ENCODE data around the gene DNAJA1.
A peak's percentile ranks its signal among the peaks of the same experiment; 100 is the strongest.
"Not testable (repeated sequence)": the region's sequence is repeated elsewhere in the genome, so short reads cannot be mapped to it uniquely, and the experiment has no call there.

The DNAJA1 gene

DNA sequence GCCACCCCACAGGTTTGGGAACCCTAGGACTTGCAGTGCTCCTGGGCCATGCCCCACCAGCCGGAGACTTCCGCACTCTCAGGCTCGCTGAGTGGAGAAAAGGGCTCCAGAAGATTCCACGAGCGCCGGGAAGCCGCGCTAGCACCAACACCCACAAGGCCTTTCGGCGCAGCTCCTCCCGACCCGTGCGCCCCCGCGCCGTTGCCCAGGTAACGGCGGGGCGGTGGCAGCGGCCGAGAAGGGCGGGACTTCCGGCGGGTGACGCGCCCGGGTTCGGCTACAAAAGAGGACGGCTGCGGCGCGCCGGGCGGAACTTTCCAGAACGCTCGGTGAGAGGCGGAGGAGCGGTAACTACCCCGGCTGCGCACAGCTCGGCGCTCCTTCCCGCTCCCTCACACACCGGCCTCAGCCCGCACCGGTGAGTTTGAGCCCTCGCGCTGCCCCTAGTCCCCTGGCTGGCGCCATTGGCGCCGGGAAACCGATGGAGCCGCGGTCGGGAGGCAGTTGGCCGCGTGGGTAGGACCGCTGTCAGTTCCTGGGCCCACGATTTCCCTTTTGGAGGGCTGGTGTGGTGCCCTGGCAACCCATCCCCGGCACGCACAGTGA, at the start of gene DNAJA1:
DNAJA1 (plus strand) TSS at position 308 of the 606 bp plus-strand sequence. CDS start 1,212 bp downstream, outside the sequence.
- peak; percentile 95 to 97 for DNase-seq

- no peak for DNase-seq
Observed at GRCh38 chr9:32978051-32978450, 47.0 kb upstream of the DNAJA1 start.

DNA sequence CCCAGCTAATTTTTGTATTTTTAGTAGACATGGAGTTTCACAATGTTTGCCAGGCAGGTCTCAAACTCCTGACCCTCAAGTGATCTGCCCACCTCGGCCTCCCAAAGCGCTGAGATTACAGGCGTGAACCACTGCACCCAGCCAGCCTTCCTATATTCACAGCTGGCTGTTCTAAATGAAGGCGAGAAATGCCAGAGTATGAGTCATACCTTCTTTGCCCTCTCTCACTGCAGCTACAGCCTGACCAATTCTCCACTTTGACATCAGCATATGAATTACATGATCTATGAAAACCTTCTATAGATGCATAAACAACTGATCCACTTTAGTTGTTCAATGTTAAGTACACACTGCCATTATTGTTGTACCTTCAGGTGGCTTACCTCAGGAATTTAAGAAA, 38.1 kb upstream of the DNAJA1 start:
- no peak for DNase-seq

GRCh38 chr9:32989660-32990059, 35.4 kb upstream of the DNAJA1 start:
- DNase-seq, result no peak

- DNase-seq, result no peak
Observed at GRCh38 chr9:32991897-32992594, 33.0 kb upstream of the DNAJA1 start.

GRCh38 chr9:32992595-32993238, 32.4 kb upstream of the DNAJA1 start:
- no peak for DNase-seq

DNA sequence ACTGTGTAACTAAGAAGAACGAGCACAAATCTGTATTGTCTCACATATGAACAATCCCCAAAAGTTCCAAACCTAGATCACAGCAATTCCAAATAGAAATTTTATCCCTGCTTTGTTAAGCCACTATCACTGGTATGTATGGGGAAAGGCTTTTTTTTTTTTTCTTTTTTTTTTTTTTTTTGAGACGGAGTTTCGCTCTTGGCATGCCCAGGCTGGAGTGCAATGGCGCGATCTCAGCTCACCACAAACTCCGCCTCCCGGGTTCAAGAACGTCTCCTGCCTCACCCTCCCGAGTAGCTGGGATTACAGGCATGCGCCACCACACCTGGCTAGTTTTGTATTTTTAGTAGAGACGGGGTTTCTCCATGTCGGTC, 24.4 kb upstream of the DNAJA1 start:
- not testable (repeated sequence) for DNase-seq

DNA sequence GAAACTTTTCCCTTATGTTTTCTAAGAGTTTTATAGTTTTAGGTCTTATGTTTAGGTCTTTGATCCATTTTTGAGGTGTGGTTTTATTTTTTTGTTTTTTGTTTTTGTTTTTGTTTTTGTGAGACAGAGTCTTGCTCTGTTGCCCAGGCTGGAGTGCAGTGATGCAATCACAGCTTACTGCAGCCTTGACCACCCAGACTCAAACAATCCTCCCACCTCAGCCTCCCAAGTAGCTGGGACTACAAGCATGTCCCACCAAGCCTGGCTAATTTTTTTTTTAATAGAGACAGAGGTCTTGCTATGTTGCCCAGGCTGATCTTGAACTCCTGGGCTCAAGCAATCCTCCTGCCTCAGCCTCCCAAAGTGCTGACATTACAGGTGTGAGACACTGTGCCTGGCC, 19.7 kb upstream of the DNAJA1 start:
- DNase-seq, result not testable (repeated sequence)

GRCh38 chr9:33007755-33008154, 17.3 kb upstream of the DNAJA1 start:
- no peak for DNase-seq

DNA sequence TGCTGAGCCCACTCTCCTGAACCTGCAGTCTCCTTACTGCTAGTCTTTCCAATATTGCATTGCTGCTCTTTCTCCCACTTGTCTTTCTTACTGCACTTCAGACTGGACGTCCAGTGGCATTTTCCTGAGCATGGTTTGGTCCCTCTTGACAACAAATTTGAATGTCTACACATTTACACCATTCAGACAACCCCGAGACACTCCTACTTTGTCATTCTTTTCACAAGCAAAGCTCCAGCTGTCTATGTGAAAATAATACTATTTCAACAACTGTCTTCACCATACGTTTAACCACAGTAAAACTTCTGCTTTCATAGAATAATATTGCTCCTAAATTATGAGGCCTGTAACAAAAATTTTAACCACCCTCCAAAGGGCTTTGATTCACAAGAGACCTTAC, 13.2 kb upstream of the DNAJA1 start:
- no peak for DNase-seq

GRCh38 chr9:33012328-33013069, 12.6 kb upstream of the DNAJA1 start:
- DNase-seq, result no peak

- no peak for DNase-seq
Observed at GRCh38 chr9:33013962-33014664, 11.0 kb upstream of the DNAJA1 start.

DNA sequence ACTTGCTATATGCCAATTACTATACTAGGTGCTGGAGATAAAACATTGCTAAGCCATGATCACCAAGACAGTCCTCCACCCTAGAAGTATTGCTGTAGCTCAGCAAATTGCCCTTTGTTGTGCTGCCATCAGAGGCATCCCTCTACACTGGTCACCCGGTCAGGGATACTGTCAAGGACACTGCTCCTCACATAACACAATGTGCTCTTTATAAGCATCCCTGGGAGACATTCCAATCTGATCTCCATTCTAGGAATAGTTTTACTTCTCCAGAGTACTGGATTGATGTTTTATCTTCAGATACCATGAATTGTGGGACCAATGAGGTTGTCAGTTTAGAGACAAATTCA, 10.4 kb upstream of the DNAJA1 start:
- DNase-seq, result no peak

- no peak for DNase-seq
Observed at GRCh38 chr9:33017283-33018041, 7.6 kb upstream of the DNAJA1 start.

GRCh38 chr9:33019797-33020196, 5.3 kb upstream of the DNAJA1 start:
- no peak for DNase-seq

DNA sequence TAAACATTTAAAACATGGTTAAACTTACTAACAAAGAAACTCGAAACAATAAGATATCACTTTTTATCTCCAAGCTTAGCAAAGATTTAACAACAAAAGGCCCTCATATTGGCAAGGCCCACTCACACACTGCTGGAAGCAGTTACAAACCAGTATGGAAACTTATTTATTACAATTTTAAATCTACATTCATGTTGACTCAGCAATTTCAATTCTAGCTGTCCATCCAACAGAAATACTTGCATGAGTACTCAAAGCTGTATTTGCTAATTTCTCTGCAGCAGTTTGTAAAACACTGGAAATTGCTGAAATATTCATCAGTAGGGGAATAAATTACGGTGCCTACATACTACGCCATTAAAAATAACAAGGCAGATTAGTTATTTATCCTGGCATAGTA, 2.8 kb upstream of the DNAJA1 start:
- no peak for DNase-seq

GRCh38 chr9:33022755-33023154, 2.3 kb upstream of the DNAJA1 start:
- no peak for DNase-seq

DNA sequence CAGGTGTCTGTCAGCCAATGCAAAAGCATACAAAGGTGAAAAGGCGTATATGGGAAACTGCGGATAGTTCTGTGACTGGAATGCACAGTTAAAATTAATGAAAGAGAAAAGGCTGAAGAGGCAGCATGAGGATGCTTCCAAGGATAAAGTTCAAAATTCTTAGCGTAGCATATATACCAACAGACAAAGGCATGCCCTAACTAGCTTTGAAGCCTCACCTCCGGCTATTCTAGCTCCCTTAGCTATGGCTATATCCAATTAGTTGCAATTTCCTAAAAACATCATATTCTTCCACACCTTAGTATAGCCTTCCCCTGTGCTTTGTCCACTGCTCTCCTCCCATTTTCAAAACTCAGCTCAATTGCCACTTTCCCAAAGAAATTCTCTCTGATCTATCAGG, 1.4 kb upstream of the DNAJA1 start:
- no peak for DNase-seq

DNA sequence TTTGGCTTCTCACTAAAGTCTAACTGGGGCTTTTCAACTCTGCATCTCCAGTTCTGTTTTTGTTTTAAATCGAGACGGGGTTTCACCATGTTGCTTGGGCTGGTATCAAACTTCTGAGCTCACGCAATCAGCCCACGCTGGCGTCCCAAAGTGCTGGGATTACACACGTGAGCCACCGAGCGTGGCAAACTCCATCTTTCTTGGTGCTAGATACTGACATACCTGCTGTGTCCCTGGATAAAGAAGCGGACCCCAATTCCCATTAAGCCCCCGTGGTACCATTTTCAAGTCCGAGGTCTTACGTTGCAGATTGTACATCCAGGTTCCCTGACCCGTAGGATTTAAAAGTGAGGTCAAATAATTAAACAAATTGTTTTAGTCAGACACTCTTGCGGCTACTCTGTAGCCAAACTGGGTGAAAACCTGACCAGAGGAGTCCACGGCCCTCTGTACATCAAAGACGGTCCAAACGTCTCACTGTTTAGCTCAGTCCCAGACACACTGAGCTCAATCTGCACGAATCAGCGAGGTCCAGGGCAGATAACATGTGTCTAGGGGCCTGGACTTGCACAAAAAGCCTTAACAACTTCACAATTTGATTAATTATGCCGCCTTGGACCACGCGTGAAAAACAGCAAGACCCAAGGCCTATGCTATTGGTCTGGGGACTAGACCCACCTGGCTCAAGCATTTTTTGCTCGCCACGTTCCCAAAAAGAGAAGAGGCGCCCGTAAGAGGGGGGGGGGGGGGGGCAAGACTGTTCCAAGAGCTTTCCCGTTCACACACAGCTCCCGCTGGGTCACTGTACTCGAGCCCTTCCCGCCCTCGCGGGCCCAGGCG, 727 bp upstream of the DNAJA1 start:
- peak in 1 of 2 experiments; percentile 58 for DNase-seq

- peak; percentile 83 to 87 for DNase-seq
Observed at GRCh38 chr9:33025572-33026342, 684 bp downstream of the DNAJA1 start.

Measured in NCI-H2081 (cell line).